KOPT-K1 (cell line): Measurements from ENCODE around the gene SUMO2.

Source experiments
- H3K27ac ChIP-seq: fragments of 200-600 bp; sonication (generic); 2 replicates; pipeline ENCODE4 v1.5.1; 2016; ENCODE audit warnings: antibody characterized with exemption, mild to moderate bottlenecking, low read depth, low read length; ENCODE audit not compliant: poor library complexity, severe bottlenecking
- H3K36me3 ChIP-seq: fragments of 200-600 bp; sonication (generic); 2 replicates; pipeline ENCODE4 v1.5.1; 2017; ENCODE audit warnings: antibody characterized with exemption, mild to moderate bottlenecking, low read length, moderate library complexity; ENCODE audit not compliant: insufficient read depth
- H3K9me3 ChIP-seq: fragments of 200-600 bp; sonication (generic); 2 replicates; pipeline ENCODE4 v1.5.1; 2017; ENCODE audit warnings: antibody characterized with exemption, low read length, mild to moderate bottlenecking; ENCODE audit not compliant: insufficient read depth, poor library complexity, severe bottlenecking

The SUMO2 gene

DNA sequence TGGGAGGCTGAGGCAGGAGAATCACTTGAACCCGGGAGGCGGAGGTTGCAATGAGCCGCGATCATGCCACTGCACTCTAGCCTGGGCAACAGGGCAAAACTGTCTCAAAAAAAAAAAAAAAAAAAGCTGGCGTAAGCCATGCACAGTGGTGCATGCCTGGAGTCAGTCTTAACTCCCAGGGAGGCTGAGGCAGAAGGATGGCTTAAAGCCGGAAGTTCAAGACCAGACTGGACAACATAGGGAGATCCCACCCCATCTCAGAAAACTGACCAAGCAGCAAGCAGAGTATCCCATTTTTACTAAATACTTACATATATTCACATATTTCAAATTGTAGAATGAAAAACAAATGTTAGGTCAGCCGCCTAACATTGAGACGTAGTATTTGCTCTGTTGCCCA, 55.8 kb downstream of the SUMO2 start:
- Histone ChIP-seq H3K36me3 (peaks cover 29% of the 10 kb centered on the region), H3K9me3 (no peaks in the 10 kb centered on the region), H3K27ac (no peak overlapping the region)

DNA sequence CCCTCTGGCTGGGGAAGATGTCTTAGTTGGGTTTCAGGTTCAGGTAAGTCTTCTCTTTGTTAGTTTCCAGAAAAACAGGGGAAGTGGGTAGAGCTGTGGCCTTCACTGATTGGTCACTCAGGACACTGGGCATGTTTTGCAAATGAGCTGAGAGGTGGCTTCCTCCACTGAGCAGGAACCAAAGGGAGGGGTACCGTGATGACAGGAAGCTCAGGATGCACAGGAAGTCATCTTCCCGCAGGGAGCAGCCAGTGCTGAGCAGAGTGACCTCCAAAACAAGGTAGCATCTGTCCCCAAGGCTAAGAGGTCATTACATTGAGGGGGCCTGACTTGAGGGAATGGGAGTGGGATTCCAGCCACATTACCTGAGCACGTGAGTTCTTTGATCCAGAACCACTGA, 56.8 kb downstream of the SUMO2 start:
- Histone ChIP-seq H3K27ac (no peak overlapping the region), H3K9me3 (no peaks in the 10 kb centered on the region), H3K36me3 (peaks cover 33% of the 10 kb centered on the region)

DNA sequence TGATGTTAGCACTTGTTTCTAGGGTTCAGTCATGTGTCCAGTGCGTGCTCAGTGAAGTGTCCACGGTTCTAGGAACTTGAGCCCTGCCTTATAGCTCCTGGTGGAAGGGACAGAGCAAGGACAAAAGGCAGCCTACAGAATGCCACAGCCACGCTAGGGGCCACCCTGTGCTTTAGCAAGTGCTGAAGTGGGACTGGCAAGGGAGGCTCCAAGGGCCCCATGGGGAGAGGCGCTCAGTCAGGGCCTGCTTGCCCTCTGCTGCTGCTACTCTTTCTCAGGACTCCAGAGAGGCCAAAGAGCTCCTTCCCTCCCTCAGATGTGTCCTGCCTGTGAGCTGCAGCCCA, 58.0 kb downstream of the SUMO2 start:
- H3K27ac ChIP-seq: no peak overlapping the region
- H3K9me3 ChIP-seq: no peaks in the 10 kb centered on the region
- peaks cover 36% of the 10 kb centered on the region for H3K36me3 ChIP-seq

DNA sequence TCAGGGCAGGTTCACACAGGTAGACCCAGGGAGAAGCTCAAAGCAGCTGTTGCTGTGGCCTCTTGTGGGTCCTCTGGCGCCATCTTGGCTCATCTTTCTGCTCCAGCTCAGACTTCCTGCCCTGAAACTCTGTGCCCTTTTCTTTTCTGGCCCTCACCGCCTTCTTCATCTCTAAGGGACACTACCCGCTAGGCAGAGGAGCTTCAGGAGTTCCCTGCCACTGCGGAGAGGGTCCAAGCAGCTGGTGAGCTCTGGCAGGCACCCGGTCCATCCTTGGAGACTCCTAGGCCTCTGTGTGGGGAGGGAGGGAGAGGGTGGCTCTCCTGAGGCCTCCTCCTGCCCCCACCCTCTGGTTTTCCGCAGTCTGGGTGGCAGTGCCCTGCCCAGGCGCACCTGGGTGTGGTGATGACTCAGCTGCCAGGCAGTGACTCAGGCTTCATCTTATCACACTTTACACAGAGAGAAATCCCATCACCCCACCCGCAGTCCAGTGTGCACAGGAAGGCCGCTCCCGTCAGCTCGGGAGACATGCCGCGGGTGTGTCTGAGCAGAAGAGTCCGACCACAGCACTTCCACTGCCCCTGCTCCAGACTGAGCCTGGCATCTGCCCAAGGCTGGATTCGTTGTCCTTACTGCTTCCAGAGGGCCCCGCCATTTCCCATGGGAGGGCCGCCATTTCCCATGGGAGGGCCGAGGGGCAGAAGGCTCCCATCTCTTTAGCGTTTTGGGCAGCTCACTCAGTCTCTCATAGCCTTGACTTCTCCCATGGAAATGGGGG, 58.5 kb downstream of the SUMO2 start:
- no peak overlapping the region for H3K27ac ChIP-seq
- H3K9me3 ChIP-seq: no peaks in the 10 kb centered on the region
- H3K36me3 ChIP-seq: peaks cover 31% of the 10 kb centered on the region

DNA sequence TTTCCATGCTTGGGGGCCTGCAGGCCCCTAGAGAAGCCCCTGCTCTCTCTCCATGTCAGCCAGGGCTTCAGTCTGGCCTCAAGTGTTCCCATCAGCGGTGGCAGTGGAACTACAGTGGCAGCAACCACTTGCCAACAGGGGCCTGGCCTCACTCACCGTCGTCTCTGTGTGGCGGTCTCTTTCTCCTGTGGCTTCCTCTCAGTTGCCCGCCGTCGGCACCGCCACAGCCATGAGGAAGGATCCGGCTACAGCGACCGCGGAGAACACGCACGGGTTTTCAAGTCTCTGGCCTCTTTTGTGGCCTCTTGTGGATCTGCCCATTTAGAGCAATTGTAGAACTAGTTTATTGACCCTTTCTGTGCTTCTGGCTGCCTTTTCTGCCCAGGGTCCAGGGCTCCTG, 64.5 kb downstream of the SUMO2 start:
- Histone ChIP-seq H3K36me3 (peaks cover 46% of the 10 kb centered on the region; the same call in 1 of the 2 replicates), H3K9me3 (no peaks in the 10 kb centered on the region), H3K27ac (no peak overlapping the region)

DNA sequence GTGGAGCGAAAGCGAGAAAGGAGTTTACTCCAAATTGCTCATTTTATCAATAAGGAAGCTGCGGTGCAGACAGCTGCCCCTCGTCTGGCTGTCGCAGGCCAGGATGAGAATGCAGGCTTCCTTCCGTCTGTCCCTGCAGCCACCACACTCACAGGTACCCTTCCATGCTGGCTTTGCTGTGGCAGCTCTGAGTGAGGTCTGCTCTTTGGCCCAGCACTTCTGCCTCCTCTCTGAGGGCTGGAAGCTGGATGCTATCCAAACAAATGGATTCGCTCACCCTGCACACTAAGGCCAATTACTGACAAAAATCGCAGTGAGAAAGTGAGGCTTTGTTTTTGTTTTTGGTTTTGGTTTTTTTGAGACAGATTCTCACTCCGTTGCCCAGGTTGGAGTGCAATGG, 66.0 kb downstream of the SUMO2 start:
- Histone ChIP-seq H3K9me3 (no peaks in the 10 kb centered on the region), H3K36me3 (peaks cover 46% of the 10 kb centered on the region; the same call in 1 of the 2 replicates), H3K27ac (no peak overlapping the region)
